ENCODE results near the gene C21orf91. TPM values are rescaled to one million over a fixed set of nuclear protein-coding genes. Genes with fewer than 3 reads are reported as not detected.

C21orf91 gene
- 10 to 100 TPM; 41.5 to 56.3 TPM for total RNA-seq

GRCh38 chr21:17819114-17819876 is at the start of gene C21orf91:
TSS of gene C21orf91 (minus strand) at chr21:17819356. CDS start at chr21:17818318, 1,038 bp downstream.
- ChIA-PET CTCF (interaction anchor here (0.6 to 1.4 kb wide), 4 partner anchors 14 to 282 kb away, joined by 3 to 8 read pairs (median 4); no protein-coding TSS in a partner anchor), POLR2A (interaction anchor here (1.7 kb wide), 1 partner anchor 37 kb away, joined by 3 read pairs; no protein-coding TSS in a partner anchor)
- H3K27ac Mint-ChIP-seq: peak within 1 kb of the TSS; percentile 100
- H3K9me3 Mint-ChIP-seq: peaks cover 5% of the 10 kb centered on the region
- no peaks in the 10 kb centered on the region for H3K27me3 Mint-ChIP-seq
- H3K4me3 Mint-ChIP-seq: peak within 1 kb of the TSS; percentile 91
- peaks cover 31% of the 10 kb centered on the region for H3K36me3 Mint-ChIP-seq (ENCODE audit: low read depth)
- H3K4me1 Mint-ChIP-seq: peaks cover 43% of the 10 kb centered on the region
- peak; percentile 92 for DNase-seq

GRCh38 chr21:17866590-17866989 is 47.4 kb upstream of the C21orf91 start:
- Mint-ChIP-seq H3K4me3 (no peak overlapping the region), H3K36me3 (ENCODE audit: low read depth) (no peaks in the 10 kb centered on the region), H3K4me1 (no peaks in the 10 kb centered on the region), H3K27ac (no peak overlapping the region), H3K27me3 (no peaks in the 10 kb centered on the region), H3K9me3 (peaks cover 6% of the 10 kb centered on the region)
- POLR2A ChIA-PET: no interaction called here
- DNase-seq: no peak
- CTCF ChIA-PET: no interaction called here

- DNase-seq: no peak
- no peaks in the 10 kb centered on the region for H3K36me3 Mint-ChIP-seq (ENCODE audit: low read depth)
- H3K9me3 Mint-ChIP-seq: no peaks in the 10 kb centered on the region
- H3K27me3 Mint-ChIP-seq: peaks cover 3% of the 10 kb centered on the region
- CTCF ChIA-PET: no interaction called here
- H3K27ac Mint-ChIP-seq: no peak overlapping the region
- POLR2A ChIA-PET: no interaction called here
- H3K4me3 Mint-ChIP-seq: no peak overlapping the region
- no peaks in the 10 kb centered on the region for H3K4me1 Mint-ChIP-seq
Observed at GRCh38 chr21:17859661-17860060, 40.5 kb upstream of the C21orf91 start.

- H3K27ac Mint-ChIP-seq: no peak overlapping the region
- H3K9me3 Mint-ChIP-seq: no peaks in the 10 kb centered on the region
- peaks cover 3% of the 10 kb centered on the region for H3K27me3 Mint-ChIP-seq
- H3K36me3 Mint-ChIP-seq (ENCODE audit: low read depth): no peaks in the 10 kb centered on the region
- ChIA-PET POLR2A (no interaction called here), CTCF (no interaction called here)
- DNase-seq: no peak
- no peaks in the 10 kb centered on the region for H3K4me1 Mint-ChIP-seq
- no peak overlapping the region for H3K4me3 Mint-ChIP-seq
Observed at GRCh38 chr21:17858747-17859146, 39.6 kb upstream of the C21orf91 start.

GRCh38 chr21:17854745-17855144 is 35.6 kb upstream of the C21orf91 start:
- ChIA-PET CTCF (no interaction called here), POLR2A (no interaction called here)
- H3K4me1 Mint-ChIP-seq: no peaks in the 10 kb centered on the region
- DNase-seq: no peak
- H3K4me3 Mint-ChIP-seq: no peak overlapping the region
- no peak overlapping the region for H3K27ac Mint-ChIP-seq
- H3K27me3 Mint-ChIP-seq: no peaks in the 10 kb centered on the region
- H3K36me3 Mint-ChIP-seq (ENCODE audit: low read depth): no peaks in the 10 kb centered on the region
- peaks cover 5% of the 10 kb centered on the region for H3K9me3 Mint-ChIP-seq

- no peak for DNase-seq
- peaks cover 5% of the 10 kb centered on the region for H3K9me3 Mint-ChIP-seq
- ChIA-PET CTCF (no interaction called here), POLR2A (no interaction called here)
- no peaks in the 10 kb centered on the region for H3K4me1 Mint-ChIP-seq
- no peak overlapping the region for H3K27ac Mint-ChIP-seq
- H3K4me3 Mint-ChIP-seq: no peak overlapping the region
- no peaks in the 10 kb centered on the region for H3K36me3 Mint-ChIP-seq (ENCODE audit: low read depth)
- H3K27me3 Mint-ChIP-seq: no peaks in the 10 kb centered on the region
Observed at GRCh38 chr21:17853393-17854275, 34.5 kb upstream of the C21orf91 start.

GRCh38 chr21:17848228-17848627 is 29.1 kb upstream of the C21orf91 start:
- Mint-ChIP-seq H3K4me1 (no peaks in the 10 kb centered on the region), H3K4me3 (no peak overlapping the region), H3K36me3 (ENCODE audit: low read depth) (no peaks in the 10 kb centered on the region), H3K27ac (no peak overlapping the region), H3K9me3 (peaks cover 5% of the 10 kb centered on the region), H3K27me3 (no peaks in the 10 kb centered on the region)
- POLR2A ChIA-PET: no interaction called here
- CTCF ChIA-PET: no interaction called here
- no peak for DNase-seq

- no peaks in the 10 kb centered on the region for H3K36me3 Mint-ChIP-seq (ENCODE audit: low read depth)
- no peaks in the 10 kb centered on the region for H3K27me3 Mint-ChIP-seq
- DNase-seq: no peak
- ChIA-PET CTCF (interaction anchor here (1.1 kb wide), 1 partner anchor 152 kb away, joined by 3 read pairs; no protein-coding TSS in a partner anchor), POLR2A (no interaction called here)
- H3K4me3 Mint-ChIP-seq: no peak overlapping the region
- no peak overlapping the region for H3K27ac Mint-ChIP-seq
- H3K4me1 Mint-ChIP-seq: no peaks in the 10 kb centered on the region
- no peaks in the 10 kb centered on the region for H3K9me3 Mint-ChIP-seq
Observed at GRCh38 chr21:17841103-17841502, 21.9 kb upstream of the C21orf91 start.

GRCh38 chr21:17834639-17835354 is 15.6 kb upstream of the C21orf91 start:
- Mint-ChIP-seq H3K36me3 (ENCODE audit: low read depth) (no peaks in the 10 kb centered on the region), H3K27ac (no peak overlapping the region), H3K27me3 (peaks cover 4% of the 10 kb centered on the region), H3K4me1 (no peaks in the 10 kb centered on the region), H3K4me3 (no peak overlapping the region), H3K9me3 (peaks cover 4% of the 10 kb centered on the region)
- ChIA-PET CTCF (interaction anchor here (1.3 to 1.5 kb wide), 4 partner anchors 8 to 137 kb away, joined by 3 to 5 read pairs (median 3); partner anchors contain the start of gene C21orf91), POLR2A (no interaction called here)
- no peak for DNase-seq

- no peak for DNase-seq
- H3K9me3 Mint-ChIP-seq: peaks cover 19% of the 10 kb centered on the region
- H3K27ac Mint-ChIP-seq: no peak overlapping the region
- peaks cover 7% of the 10 kb centered on the region for H3K36me3 Mint-ChIP-seq (ENCODE audit: low read depth)
- no peak overlapping the region for H3K4me3 Mint-ChIP-seq
- no peaks in the 10 kb centered on the region for H3K4me1 Mint-ChIP-seq
- ChIA-PET CTCF (no interaction called here), POLR2A (no interaction called here)
- H3K27me3 Mint-ChIP-seq: peaks cover 3% of the 10 kb centered on the region
Observed at GRCh38 chr21:17829472-17829871, 10.3 kb upstream of the C21orf91 start.

- CTCF ChIA-PET: no interaction called here
- H3K9me3 Mint-ChIP-seq: peaks cover 20% of the 10 kb centered on the region
- H3K27ac Mint-ChIP-seq: no peak overlapping the region
- no peaks in the 10 kb centered on the region for H3K4me1 Mint-ChIP-seq
- POLR2A ChIA-PET: no interaction called here
- H3K27me3 Mint-ChIP-seq: no peaks in the 10 kb centered on the region
- H3K36me3 Mint-ChIP-seq (ENCODE audit: low read depth): peaks cover 11% of the 10 kb centered on the region
- no peak overlapping the region for H3K4me3 Mint-ChIP-seq
- DNase-seq: no peak
Observed at GRCh38 chr21:17828223-17828622, 9.1 kb upstream of the C21orf91 start.

- CTCF ChIA-PET: no interaction called here
- DNase-seq: no peak
- no peak overlapping the region for H3K27ac Mint-ChIP-seq
Observed at GRCh38 chr21:17823846-17824245, 4.7 kb upstream of the C21orf91 start.

GRCh38 chr21:17821121-17821520 is 2.0 kb upstream of the C21orf91 start:
- no peaks in the 10 kb centered on the region for H3K27me3 Mint-ChIP-seq
- H3K27ac Mint-ChIP-seq: peak overlapping the region; percentile 100
- POLR2A ChIA-PET: no interaction called here
- H3K4me3 Mint-ChIP-seq: peak overlapping the region; percentile 88
- H3K4me1 Mint-ChIP-seq: peaks cover 28% of the 10 kb centered on the region
- H3K36me3 Mint-ChIP-seq (ENCODE audit: low read depth): peaks cover 23% of the 10 kb centered on the region
- CTCF ChIA-PET: no interaction called here
- H3K9me3 Mint-ChIP-seq: peaks cover 20% of the 10 kb centered on the region
- no peak for DNase-seq

More at GRCh38 chr21:17823846-17824245, 4.7 kb upstream of the C21orf91 start:
- peaks cover 13% of the 10 kb centered on the region for H3K4me1 Mint-ChIP-seq
- H3K27me3 Mint-ChIP-seq: no peaks in the 10 kb centered on the region
- H3K36me3 Mint-ChIP-seq (ENCODE audit: low read depth): peaks cover 11% of the 10 kb centered on the region
- no peak overlapping the region for H3K4me3 Mint-ChIP-seq
- peaks cover 20% of the 10 kb centered on the region for H3K9me3 Mint-ChIP-seq
- POLR2A ChIA-PET: no interaction called here

Data from activated CD4-positive, alpha-beta T cell treated with anti-CD3 and anti-CD28 coated beads, Interleukin-2, amount 10 ng/mL, durations not matched to agents 7 days and 5 days (primary cell).